ENCODE data around the gene APCDD1L. TPM values are rescaled to one million over a fixed set of nuclear protein-coding genes. Genes with fewer than 3 reads are reported as not detected.
"Not testable (repeated sequence)": the region's sequence is repeated elsewhere in the genome, so short reads cannot be mapped to it uniquely, and the experiment has no call there.

The APCDD1L gene
- total and polyA plus RNA-seq, 2 donors = 0.05 TPM

GRCh38 chr20:58510921-58511320, 4.3 kb downstream of the APCDD1L start:
- H3K27ac ChIP-seq (ENCODE audit: low read depth in 1 of 2, low read length in 1 of 2) = no peak overlapping the region
- H3K4me3 ChIP-seq (ENCODE audit: low read length in 2 of 2) = no peak overlapping the region
- H3K4me1 ChIP-seq (ENCODE audit: control insufficient read depth in 2 of 2, insufficient read depth in 2 of 2, low read length in 2 of 2) = no peaks in the 10 kb centered on the region
- DNase-seq (ENCODE audit: low read depth in 6 of 9, low spot score in 9 of 9) = no peak
- no peaks in the 10 kb centered on the region for H3K36me3 ChIP-seq (ENCODE audit: control insufficient read depth in 2 of 2, insufficient read depth in 2 of 2, low read length in 1 of 2)
- peaks cover 0 to 1% of the 10 kb centered on the region in 2 donors for H3K9me3 ChIP-seq (ENCODE audit: control insufficient read depth in 2 of 2, insufficient read depth in 1 of 2, low read length in 1 of 2)
- peaks cover 23 to 32% of the 10 kb centered on the region in 2 donors for H3K27me3 ChIP-seq (ENCODE audit: control insufficient read depth in 2 of 2, insufficient read depth in 1 of 2, low read length in 1 of 2)
- WGBS = 88% methylated on average over 2 of the region's 2 CpGs

GRCh38 chr20:58508762-58509395, 6.3 kb downstream of the APCDD1L start:
- Histone ChIP-seq H3K27me3 (ENCODE audit: control insufficient read depth in 2 of 2, insufficient read depth in 1 of 2, low read length in 1 of 2) (peaks cover 5 to 12% of the 10 kb centered on the region in 2 donors), H3K9me3 (ENCODE audit: control insufficient read depth in 2 of 2, insufficient read depth in 1 of 2, low read length in 1 of 2) (peaks cover 6 to 8% of the 10 kb centered on the region in 2 donors), H3K4me1 (ENCODE audit: control insufficient read depth in 2 of 2, insufficient read depth in 2 of 2, low read length in 2 of 2) (no peaks in the 10 kb centered on the region), H3K4me3 (ENCODE audit: low read length in 2 of 2) (no peak overlapping the region), H3K27ac (ENCODE audit: low read depth in 1 of 2, low read length in 1 of 2) (no peak overlapping the region), H3K36me3 (ENCODE audit: control insufficient read depth in 2 of 2, insufficient read depth in 2 of 2, low read length in 1 of 2) (no peaks in the 10 kb centered on the region)
- DNase-seq (ENCODE audit: low read depth in 6 of 9, low spot score in 9 of 9) = no peak
- WGBS = 92% methylated on average over 17 of the region's 17 CpGs

GRCh38 chr20:58506999-58507398, 8.2 kb downstream of the APCDD1L start:
- not testable (repeated sequence) for H3K36me3 ChIP-seq (ENCODE audit: control insufficient read depth in 2 of 2, insufficient read depth in 2 of 2, low read length in 1 of 2); H3K27ac ChIP-seq (ENCODE audit: low read depth in 1 of 2, low read length in 1 of 2); H3K4me3 ChIP-seq (ENCODE audit: low read length in 2 of 2); H3K27me3 ChIP-seq (ENCODE audit: control insufficient read depth in 2 of 2, insufficient read depth in 1 of 2, low read length in 1 of 2); H3K4me1 ChIP-seq (ENCODE audit: control insufficient read depth in 2 of 2, insufficient read depth in 2 of 2, low read length in 2 of 2); H3K9me3 ChIP-seq (ENCODE audit: control insufficient read depth in 2 of 2, insufficient read depth in 1 of 2, low read length in 1 of 2); DNase-seq (ENCODE audit: low read depth in 6 of 9, low spot score in 9 of 9)
- 94% methylated on average over 3 of the region's 3 CpGs for WGBS

GRCh38 chr20:58504566-58504965, 10.6 kb downstream of the APCDD1L start:
- Histone ChIP-seq H3K27me3 (ENCODE audit: control insufficient read depth in 2 of 2, insufficient read depth in 1 of 2, low read length in 1 of 2) (no peaks in the 10 kb centered on the region), H3K27ac (ENCODE audit: low read depth in 1 of 2, low read length in 1 of 2) (no peak overlapping the region), H3K36me3 (ENCODE audit: control insufficient read depth in 2 of 2, insufficient read depth in 2 of 2, low read length in 1 of 2) (no peaks in the 10 kb centered on the region), H3K4me3 (ENCODE audit: low read length in 2 of 2) (no peak overlapping the region), H3K9me3 (ENCODE audit: control insufficient read depth in 2 of 2, insufficient read depth in 1 of 2, low read length in 1 of 2) (peaks cover 6 to 8% of the 10 kb centered on the region in 2 donors), H3K4me1 (ENCODE audit: control insufficient read depth in 2 of 2, insufficient read depth in 2 of 2, low read length in 2 of 2) (no peaks in the 10 kb centered on the region)
- 89% methylated on average over 3 of the region's 3 CpGs for WGBS
- DNase-seq (ENCODE audit: low read depth in 6 of 9, low spot score in 9 of 9) = no peak

- Histone ChIP-seq H3K27me3 (ENCODE audit: control insufficient read depth in 2 of 2, insufficient read depth in 1 of 2, low read length in 1 of 2) (no peaks in the 10 kb centered on the region), H3K27ac (ENCODE audit: low read depth in 1 of 2, low read length in 1 of 2) (no peak overlapping the region), H3K4me3 (ENCODE audit: low read length in 2 of 2) (no peak overlapping the region), H3K9me3 (ENCODE audit: control insufficient read depth in 2 of 2, insufficient read depth in 1 of 2, low read length in 1 of 2) (peaks cover 6 to 8% of the 10 kb centered on the region in 2 donors), H3K36me3 (ENCODE audit: control insufficient read depth in 2 of 2, insufficient read depth in 2 of 2, low read length in 1 of 2) (no peaks in the 10 kb centered on the region), H3K4me1 (ENCODE audit: control insufficient read depth in 2 of 2, insufficient read depth in 2 of 2, low read length in 2 of 2) (no peaks in the 10 kb centered on the region)
- DNase-seq (ENCODE audit: low read depth in 6 of 9, low spot score in 9 of 9) = no peak
- 91% methylated on average over 1 of the region's 1 CpG for WGBS
Observed at GRCh38 chr20:58503668-58504067, 11.5 kb downstream of the APCDD1L start.

- DNase-seq (ENCODE audit: low read depth in 6 of 9, low spot score in 9 of 9) = no peak
- no peaks in the 10 kb centered on the region for H3K4me1 ChIP-seq (ENCODE audit: control insufficient read depth in 2 of 2, insufficient read depth in 2 of 2, low read length in 2 of 2)
- no peaks in the 10 kb centered on the region for H3K36me3 ChIP-seq (ENCODE audit: control insufficient read depth in 2 of 2, insufficient read depth in 2 of 2, low read length in 1 of 2)
- H3K4me3 ChIP-seq (ENCODE audit: low read length in 2 of 2) = no peak overlapping the region
- no peak overlapping the region for H3K27ac ChIP-seq (ENCODE audit: low read depth in 1 of 2, low read length in 1 of 2)
- WGBS = 93% methylated on average over 7 of the region's 7 CpGs
- no peaks in the 10 kb centered on the region for H3K27me3 ChIP-seq (ENCODE audit: control insufficient read depth in 2 of 2, insufficient read depth in 1 of 2, low read length in 1 of 2)
- H3K9me3 ChIP-seq (ENCODE audit: control insufficient read depth in 2 of 2, insufficient read depth in 1 of 2, low read length in 1 of 2) = peaks cover 5 to 8% of the 10 kb centered on the region in 2 donors
Observed at GRCh38 chr20:58500256-58500655, 14.9 kb downstream of the APCDD1L start.

GRCh38 chr20:58498470-58499068, 16.6 kb downstream of the APCDD1L start:
- no peaks in the 10 kb centered on the region for H3K36me3 ChIP-seq (ENCODE audit: control insufficient read depth in 2 of 2, insufficient read depth in 2 of 2, low read length in 1 of 2)
- no peaks in the 10 kb centered on the region for H3K4me1 ChIP-seq (ENCODE audit: control insufficient read depth in 2 of 2, insufficient read depth in 2 of 2, low read length in 2 of 2)
- no peak overlapping the region for H3K4me3 ChIP-seq (ENCODE audit: low read length in 2 of 2)
- no peak for DNase-seq (ENCODE audit: low read depth in 6 of 9, low spot score in 9 of 9)
- H3K27ac ChIP-seq (ENCODE audit: low read depth in 1 of 2, low read length in 1 of 2) = no peak overlapping the region
- H3K27me3 ChIP-seq (ENCODE audit: control insufficient read depth in 2 of 2, insufficient read depth in 1 of 2, low read length in 1 of 2) = no peaks in the 10 kb centered on the region
- no peaks in the 10 kb centered on the region for H3K9me3 ChIP-seq (ENCODE audit: control insufficient read depth in 2 of 2, insufficient read depth in 1 of 2, low read length in 1 of 2)
- WGBS = 55% methylated on average over 9 of the region's 9 CpGs

GRCh38 chr20:58497724-58498469, 17.3 kb downstream of the APCDD1L start:
- Histone ChIP-seq H3K36me3 (ENCODE audit: control insufficient read depth in 2 of 2, insufficient read depth in 2 of 2, low read length in 1 of 2) (no peaks in the 10 kb centered on the region), H3K27ac (ENCODE audit: low read depth in 1 of 2, low read length in 1 of 2) (no peak overlapping the region), H3K27me3 (ENCODE audit: control insufficient read depth in 2 of 2, insufficient read depth in 1 of 2, low read length in 1 of 2) (no peaks in the 10 kb centered on the region), H3K9me3 (ENCODE audit: control insufficient read depth in 2 of 2, insufficient read depth in 1 of 2, low read length in 1 of 2) (no peaks in the 10 kb centered on the region), H3K4me1 (ENCODE audit: control insufficient read depth in 2 of 2, insufficient read depth in 2 of 2, low read length in 2 of 2) (no peaks in the 10 kb centered on the region), H3K4me3 (ENCODE audit: low read length in 2 of 2) (no peak overlapping the region)
- no peak for DNase-seq (ENCODE audit: low read depth in 6 of 9, low spot score in 9 of 9)
- 96% methylated on average over 13 of the region's 13 CpGs for WGBS

GRCh38 chr20:58497076-58497641, 18.0 kb downstream of the APCDD1L start:
- no peaks in the 10 kb centered on the region for H3K9me3 ChIP-seq (ENCODE audit: control insufficient read depth in 2 of 2, insufficient read depth in 1 of 2, low read length in 1 of 2)
- no peak overlapping the region for H3K4me3 ChIP-seq (ENCODE audit: low read length in 2 of 2)
- no peaks in the 10 kb centered on the region for H3K4me1 ChIP-seq (ENCODE audit: control insufficient read depth in 2 of 2, insufficient read depth in 2 of 2, low read length in 2 of 2)
- DNase-seq (ENCODE audit: low read depth in 6 of 9, low spot score in 9 of 9) = no peak
- WGBS = 92% methylated on average over 16 of the region's 16 CpGs
- H3K27me3 ChIP-seq (ENCODE audit: control insufficient read depth in 2 of 2, insufficient read depth in 1 of 2, low read length in 1 of 2) = no peaks in the 10 kb centered on the region
- no peak overlapping the region for H3K27ac ChIP-seq (ENCODE audit: low read depth in 1 of 2, low read length in 1 of 2)
- no peaks in the 10 kb centered on the region for H3K36me3 ChIP-seq (ENCODE audit: control insufficient read depth in 2 of 2, insufficient read depth in 2 of 2, low read length in 1 of 2)
